Activated B cell treated with CpG ODN at 0.5 μM for 24 hours (primary cell): ENCODE results near the gene KRTAP10-6. TPM values are rescaled to one million over a fixed set of nuclear protein-coding genes. Genes with fewer than 3 reads are reported as not detected.

Experiments used
- ATAC-seq: fragments of 200-7000 bp; cut with Tn5 transposase; one replicate; pipeline ENCODE4 v1.10.0; 2021; ENCODE audit warnings: low read depth, mild to moderate bottlenecking, moderate library complexity
- CTCF ChIA-PET: fragments of 350-600 bp; sonication (Branson Sonifier 250); formaldehyde crosslinking; loops from one replicate; lab custom pipeline; 2021; ENCODE audit warnings: antibody characterized with exemption; lab: Charles Lee
- POLR2A ChIA-PET: fragments of 350-600 bp; sonication (Branson Sonifier 250); formaldehyde crosslinking; loops from one replicate; lab custom pipeline; 2021; ENCODE audit warnings: antibody characterized with exemption; lab: Charles Lee
- DNase-seq: peaks from one replicate; pipeline ENCODE4 v3.0.0; 2022
- H3K27ac Mint-ChIP-seq: one replicate; pipeline ENCODE4 v1.8.0; 2020; ENCODE audit warnings: mixed read lengths
- H3K27me3 Mint-ChIP-seq: one replicate; pipeline ENCODE4 v1.8.0; 2021; ENCODE audit warnings: mixed read lengths
- H3K36me3 Mint-ChIP-seq: one replicate; pipeline ENCODE4 v1.8.0; 2021; ENCODE audit warnings: low read depth, mixed read lengths
- H3K4me1 Mint-ChIP-seq: one replicate; pipeline ENCODE4 v1.8.0; 2021; ENCODE audit warnings: mixed read lengths
- H3K4me3 Mint-ChIP-seq: one replicate; pipeline ENCODE4 v1.8.0; 2020; ENCODE audit warnings: mild to moderate bottlenecking, mixed read lengths
- H3K9me3 Mint-ChIP-seq: one replicate; pipeline ENCODE4 v1.8.0; 2020; ENCODE audit warnings: mixed read lengths
- CTCF ChIP-seq: fragments of 200-600 bp; IDR thresholded peaks from one replicate; pipeline ENCODE4 v1.8.0; 2022; ENCODE audit warnings: antibody characterized with exemption, mild to moderate bottlenecking
- intact Hi-C: fragments of 100-400 bp; cut with micrococcal nuclease; formaldehyde crosslinking; loops from one replicate; pipeline ENCODE4 v1.15.1; 2024
- total RNA-seq: library from RNA; stranded (reverse); gene quantifications from 2 replicates; pipeline ENCODE4 v1.2.3, GENCODE V29; 2022

Gene KRTAP10-6
- total RNA-seq, 1 donor from 2014 or later: not detected

DNA sequence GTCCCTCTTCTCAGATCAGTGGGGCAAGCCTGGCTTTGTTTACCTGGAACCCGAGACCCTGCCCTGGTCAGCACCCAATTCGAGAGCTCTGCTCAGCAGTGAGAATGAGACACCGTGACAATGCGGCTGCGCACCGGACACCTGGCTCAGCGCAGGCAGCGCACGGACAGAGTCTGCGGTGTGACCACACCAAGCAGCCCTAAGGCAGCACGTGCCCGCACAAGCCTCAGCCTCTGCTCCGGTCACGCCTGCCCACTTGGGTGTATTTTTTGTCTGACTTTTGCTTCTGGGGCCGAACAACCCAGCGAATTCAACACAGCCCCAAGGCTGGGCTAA lies 24.3 kb upstream of the KRTAP10-6 start:
- intact Hi-C loops: no loop called here
- Mint-ChIP-seq H3K4me1 (peaks cover 15% of the 10 kb centered on the region), H3K27ac (no peak overlapping the region), H3K27me3 (peaks cover 7% of the 10 kb centered on the region), H3K9me3 (peaks cover 15% of the 10 kb centered on the region), H3K36me3 (peaks cover 6% of the 10 kb centered on the region), H3K4me3 (no peak overlapping the region)
- TF ChIP-seq CTCF: no peak
- DNase-seq (no peak), ATAC-seq (no peak)
- ChIA-PET POLR2A (no interaction called here), CTCF (no interaction called here)

GRCh38 chr21:44615911-44616590 lies 23.7 kb upstream of the KRTAP10-6 start:
- Mint-ChIP-seq H3K27ac (no peak overlapping the region), H3K36me3 (peaks cover 6% of the 10 kb centered on the region), H3K27me3 (peaks cover 7% of the 10 kb centered on the region), H3K4me1 (peaks cover 15% of the 10 kb centered on the region), H3K4me3 (no peak overlapping the region), H3K9me3 (peaks cover 20% of the 10 kb centered on the region)
- DNase-seq: no peak
- CTCF ChIA-PET: no interaction called here
- ATAC-seq: no peak
- intact Hi-C loops: no loop called here
- TF ChIP-seq CTCF: no peak
- POLR2A ChIA-PET: no interaction called here

- ATAC-seq (no peak), DNase-seq (no peak)
- Mint-ChIP-seq H3K27me3 (peaks cover 7% of the 10 kb centered on the region), H3K4me1 (peaks cover 15% of the 10 kb centered on the region), H3K9me3 (peaks cover 19% of the 10 kb centered on the region), H3K36me3 (peaks cover 6% of the 10 kb centered on the region), H3K27ac (no peak overlapping the region), H3K4me3 (no peak overlapping the region)
- CTCF ChIA-PET: no interaction called here
- POLR2A ChIA-PET: no interaction called here
- intact Hi-C loops: no loop called here
- no peak for TF ChIP-seq CTCF
Measured at GRCh38 chr21:44615466-44615865, 23.2 kb upstream of the KRTAP10-6 start.

GRCh38 chr21:44614961-44615391 lies 22.7 kb upstream of the KRTAP10-6 start:
- TF ChIP-seq CTCF: no peak

DNA sequence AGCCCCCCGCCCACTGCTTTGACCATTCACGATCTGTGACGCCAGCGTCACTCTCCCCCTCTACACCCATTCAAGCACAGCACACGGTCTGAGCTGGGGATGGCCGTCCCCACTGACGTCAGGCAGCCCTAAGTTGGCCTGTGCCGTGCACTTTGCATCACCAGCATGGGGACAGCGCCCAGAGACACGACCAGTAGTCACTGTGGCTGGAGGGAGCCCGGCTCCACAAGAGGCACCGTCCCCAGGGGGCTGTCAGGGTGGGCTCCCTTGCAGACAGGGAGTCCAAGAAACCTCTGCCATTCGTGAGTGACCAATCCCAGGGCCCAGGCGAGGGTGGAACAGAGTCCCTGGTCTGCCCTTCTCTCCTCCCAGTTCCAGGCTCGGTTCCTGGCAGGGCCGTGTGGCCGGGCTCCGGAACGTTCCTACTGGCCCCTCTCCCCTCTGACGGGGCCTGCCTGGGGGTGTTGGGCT lies 21.9 kb upstream of the KRTAP10-6 start:
- POLR2A ChIA-PET: no interaction called here
- no peak overlapping the region for H3K27ac Mint-ChIP-seq

More at GRCh38 chr21:44614961-44615391, 22.7 kb upstream of the KRTAP10-6 start:
- CTCF ChIA-PET: no interaction called here
- POLR2A ChIA-PET: no interaction called here
- Mint-ChIP-seq H3K36me3 (peaks cover 4% of the 10 kb centered on the region), H3K27ac (no peak overlapping the region), H3K4me1 (peaks cover 15% of the 10 kb centered on the region), H3K4me3 (no peak overlapping the region), H3K27me3 (peaks cover 7% of the 10 kb centered on the region), H3K9me3 (peaks cover 17% of the 10 kb centered on the region)
- no peak for ATAC-seq
- no peak for DNase-seq
- intact Hi-C loops: no loop called here

More for the DNA sequence above, 21.9 kb upstream of the KRTAP10-6 start:
- Mint-ChIP-seq H3K27me3 (peaks cover 7% of the 10 kb centered on the region), H3K36me3 (no peaks in the 10 kb centered on the region), H3K4me3 (no peak overlapping the region), H3K4me1 (peaks cover 12% of the 10 kb centered on the region), H3K9me3 (peaks cover 17% of the 10 kb centered on the region)
- intact Hi-C loops: no loop called here
- no peak for DNase-seq
- TF ChIP-seq CTCF: no peak
- no peak for ATAC-seq
- CTCF ChIA-PET: no interaction called here
